Glutamatergic neuron (in vitro differentiated cells): ENCODE results near the gene CACNA2D1. TPM values are rescaled to one million over a fixed set of nuclear protein-coding genes. Genes with fewer than 3 reads are reported as not detected.

ENCODE experiments used
- DNase-seq: peaks from one replicate; pipeline ENCODE4 v3.0.0; 2022
- H3K27ac Mint-ChIP-seq: one replicate; pipeline ENCODE4 v1.8.0; 2020; ENCODE audit warnings: mild to moderate bottlenecking, mixed read lengths, inconsistent platforms; ENCODE audit not compliant: unreplicated experiment
- H3K27me3 Mint-ChIP-seq: one replicate; pipeline ENCODE4 v1.8.0; 2020; ENCODE audit warnings: mild to moderate bottlenecking, moderate library complexity, mixed read lengths, inconsistent platforms; ENCODE audit not compliant: unreplicated experiment
- H3K36me3 Mint-ChIP-seq: one replicate; pipeline ENCODE4 v1.8.0; 2020; ENCODE audit warnings: mild to moderate bottlenecking, mixed read lengths, inconsistent platforms; ENCODE audit not compliant: unreplicated experiment
- H3K4me1 Mint-ChIP-seq: one replicate; pipeline ENCODE4 v1.8.0; 2020; ENCODE audit warnings: mild to moderate bottlenecking, low read depth, mixed read lengths, inconsistent platforms; ENCODE audit not compliant: unreplicated experiment
- H3K4me3 Mint-ChIP-seq: one replicate; pipeline ENCODE4 v1.8.0; 2020; ENCODE audit warnings: mild to moderate bottlenecking, mixed read lengths, inconsistent platforms; ENCODE audit not compliant: unreplicated experiment
- H3K9me3 Mint-ChIP-seq: one replicate; pipeline ENCODE4 v1.8.0; 2020; ENCODE audit warnings: mild to moderate bottlenecking, moderate library complexity, mixed read lengths, inconsistent platforms; ENCODE audit not compliant: unreplicated experiment
- CTCF ChIP-seq: fragments of 200-600 bp; sonication (generic); IDR thresholded peaks from one replicate; pipeline ENCODE4 v1.5.0; 2021; ENCODE audit not compliant: partially characterized antibody, unreplicated experiment
- total RNA-seq: library from RNA; stranded (reverse); fragmentation: NEBNext Ultra II Directional; extraction: Animal tissue kit (Norgen Biotek cat#: 25700); gene quantifications from one replicate; pipeline ENCODE4 v1.2.1, GENCODE V29; 2021; ENCODE audit not compliant: unreplicated experiment

The CACNA2D1 gene
- total RNA-seq, 1 donor from 2014 or later, result 258 TPM

- Mint-ChIP-seq H3K4me1 (peaks cover 9% of the 10 kb centered on the region), H3K27ac (no peak overlapping the region), H3K27me3 (peaks cover 6% of the 10 kb centered on the region), H3K9me3 (peaks cover 3% of the 10 kb centered on the region), H3K36me3 (no peaks in the 10 kb centered on the region), H3K4me3 (no peak overlapping the region)
- TF ChIP-seq CTCF, result no peak
- DNase-seq, result no peak
Observed at GRCh38 chr7:82404094-82404493, 39.5 kb downstream of the CACNA2D1 start.

GRCh38 chr7:82397879-82398524, 45.6 kb downstream of the CACNA2D1 start:
- TF ChIP-seq CTCF, result no peak
- Mint-ChIP-seq H3K27me3 (no peaks in the 10 kb centered on the region), H3K4me1 (peaks cover 22% of the 10 kb centered on the region), H3K36me3 (no peaks in the 10 kb centered on the region), H3K4me3 (no peak overlapping the region), H3K27ac (no peak overlapping the region), H3K9me3 (no peaks in the 10 kb centered on the region)
- no peak for DNase-seq

- Mint-ChIP-seq H3K27ac (no peak overlapping the region), H3K27me3 (peaks cover 3% of the 10 kb centered on the region), H3K4me1 (peaks cover 33% of the 10 kb centered on the region), H3K4me3 (no peak overlapping the region), H3K9me3 (no peaks in the 10 kb centered on the region), H3K36me3 (no peaks in the 10 kb centered on the region)
- no peak for TF ChIP-seq CTCF
- no peak for DNase-seq
Observed at GRCh38 chr7:82396343-82396742, 47.2 kb downstream of the CACNA2D1 start.

GRCh38 chr7:82395147-82395546, 48.4 kb downstream of the CACNA2D1 start:
- peaks cover 3% of the 10 kb centered on the region for H3K27me3 Mint-ChIP-seq
- H3K36me3 Mint-ChIP-seq, result no peaks in the 10 kb centered on the region
- no peaks in the 10 kb centered on the region for H3K9me3 Mint-ChIP-seq
- no peak overlapping the region for H3K4me3 Mint-ChIP-seq
- H3K4me1 Mint-ChIP-seq, result peaks cover 42% of the 10 kb centered on the region
- no peak overlapping the region for H3K27ac Mint-ChIP-seq
- no peak for TF ChIP-seq CTCF
- DNase-seq, result no peak

- H3K9me3 Mint-ChIP-seq, result no peaks in the 10 kb centered on the region
- no peak overlapping the region for H3K27ac Mint-ChIP-seq
- no peak for DNase-seq
- H3K4me1 Mint-ChIP-seq, result peaks cover 54% of the 10 kb centered on the region
- no peak overlapping the region for H3K4me3 Mint-ChIP-seq
- peaks cover 3% of the 10 kb centered on the region for H3K27me3 Mint-ChIP-seq
- no peaks in the 10 kb centered on the region for H3K36me3 Mint-ChIP-seq
- no peak for TF ChIP-seq CTCF
Observed at GRCh38 chr7:82393840-82394220, 49.7 kb downstream of the CACNA2D1 start.
